ENCODE measurements around the gene RNASE1. TPM values are rescaled to one million over a fixed set of nuclear protein-coding genes. Genes with fewer than 3 reads are reported as not detected.
"Not testable (repeated sequence)": the region's sequence is repeated elsewhere in the genome, so short reads cannot be mapped to it uniquely, and the experiment has no call there.

RNASE1 gene
- total RNA-seq, 1 donor from 2014 or later, result not detected

- no peaks in the 10 kb centered on the region for H3K27me3 ChIP-seq
- no peak overlapping the region for H3K4me3 ChIP-seq
- no peak overlapping the region for H2AFZ ChIP-seq (replicated peaks)
- no peak overlapping the region for H3K27ac ChIP-seq
- Mint-ChIP-seq H3K27ac (no peak overlapping the region), H3K4me3 (no peak overlapping the region), H3K36me3 (no peaks in the 10 kb centered on the region), H3K27me3 (ENCODE audit: insufficient read depth, low read depth) (no peaks in the 10 kb centered on the region), H3K4me1 (no peaks in the 10 kb centered on the region), H3K9me3 (no peaks in the 10 kb centered on the region)
- no peak overlapping the region for H3K4me2 ChIP-seq
- DNase-seq (ENCODE audit: low spot score), result no peak
- no peaks in the 10 kb centered on the region for H3K4me1 ChIP-seq
- no peaks in the 10 kb centered on the region for H3K9me3 ChIP-seq (ENCODE audit: low read depth)
- H4K20me1 ChIP-seq (ENCODE audit: low read depth), result no peaks in the 10 kb centered on the region
- H3K9ac ChIP-seq, result no peak overlapping the region
- no peaks in the 10 kb centered on the region for H3K79me2 ChIP-seq (ENCODE audit: low read depth)
- TF ChIP-seq EZH2phosphoT487 (IDR thresholded peaks at IDR 0.05) (no peak), EZH2 (IDR thresholded peaks at IDR 0.05) (no peak)
- TF ChIP-seq, protein P1, sequence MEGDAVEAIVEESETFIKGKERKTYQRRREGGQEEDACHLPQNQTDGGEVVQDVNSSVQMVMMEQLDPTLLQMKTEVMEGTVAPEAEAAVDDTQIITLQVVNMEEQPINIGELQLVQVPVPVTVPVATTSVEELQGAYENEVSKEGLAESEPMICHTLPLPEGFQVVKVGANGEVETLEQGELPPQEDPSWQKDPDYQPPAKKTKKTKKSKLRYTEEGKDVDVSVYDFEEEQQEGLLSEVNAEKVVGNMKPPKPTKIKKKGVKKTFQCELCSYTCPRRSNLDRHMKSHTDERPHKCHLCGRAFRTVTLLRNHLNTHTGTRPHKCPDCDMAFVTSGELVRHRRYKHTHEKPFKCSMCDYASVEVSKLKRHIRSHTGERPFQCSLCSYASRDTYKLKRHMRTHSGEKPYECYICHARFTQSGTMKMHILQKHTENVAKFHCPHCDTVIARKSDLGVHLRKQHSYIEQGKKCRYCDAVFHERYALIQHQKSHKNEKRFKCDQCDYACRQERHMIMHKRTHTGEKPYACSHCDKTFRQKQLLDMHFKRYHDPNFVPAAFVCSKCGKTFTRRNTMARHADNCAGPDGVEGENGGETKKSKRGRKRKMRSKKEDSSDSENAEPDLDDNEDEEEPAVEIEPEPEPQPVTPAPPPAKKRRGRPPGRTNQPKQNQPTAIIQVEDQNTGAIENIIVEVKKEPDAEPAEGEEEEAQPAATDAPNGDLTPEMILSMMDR (IDR thresholded peaks at IDR 0.05), result no peak
- H3F3A ChIP-seq (ENCODE audit: low read depth), result no peaks in the 10 kb centered on the region
- no peaks in the 10 kb centered on the region for H3K36me3 ChIP-seq
Measured at GRCh38 chr14:20834899-20835298, 32.3 kb upstream of the RNASE1 start.

DNA sequence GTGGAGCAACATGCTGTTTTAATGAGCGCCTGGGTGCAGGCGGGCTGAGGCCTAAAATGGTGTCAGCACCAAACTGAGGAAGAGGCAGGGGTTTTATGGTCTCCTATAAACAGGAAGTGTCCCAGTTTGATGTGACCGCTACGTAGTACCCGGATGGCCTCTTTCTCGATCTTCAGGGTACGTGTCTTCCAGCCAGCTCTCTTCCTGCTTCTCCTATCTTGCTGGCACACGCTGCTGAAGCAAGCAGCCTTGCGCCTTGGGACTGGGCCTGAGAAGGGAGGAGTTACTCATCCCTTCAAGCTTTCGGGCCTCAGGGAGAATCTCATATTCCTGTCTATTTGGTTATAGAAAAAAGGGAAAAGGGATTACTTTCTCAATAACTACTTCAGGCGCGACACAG lies 28.2 kb upstream of the RNASE1 start:
- Histone ChIP-seq H2AFZ (replicated peaks) (no peak overlapping the region), H3K9ac (no peak overlapping the region), H4K20me1 (ENCODE audit: low read depth) (no peaks in the 10 kb centered on the region), H3K36me3 (no peaks in the 10 kb centered on the region), H3K4me1 (peaks cover 12% of the 10 kb centered on the region), H3F3A (ENCODE audit: low read depth) (peaks cover 8% of the 10 kb centered on the region), H3K4me3 (no peak overlapping the region), H3K27me3 (no peaks in the 10 kb centered on the region), H3K79me2 (ENCODE audit: low read depth) (peaks cover 10% of the 10 kb centered on the region), H3K27ac (no peak overlapping the region), H3K4me2 (no peak overlapping the region), H3K9me3 (ENCODE audit: low read depth) (no peaks in the 10 kb centered on the region)
- no peak for TF ChIP-seq EZH2phosphoT487 (IDR thresholded peaks at IDR 0.05)
- no peak for TF ChIP-seq EZH2 (IDR thresholded peaks at IDR 0.05)
- TF ChIP-seq, protein P1 (IDR thresholded peaks at IDR 0.05), result no peak
- Mint-ChIP-seq H3K27me3 (ENCODE audit: insufficient read depth, low read depth) (no peaks in the 10 kb centered on the region), H3K9me3 (peaks cover 7% of the 10 kb centered on the region), H3K4me1 (no peaks in the 10 kb centered on the region), H3K27ac (no peak overlapping the region), H3K4me3 (no peak overlapping the region), H3K36me3 (peaks cover 2% of the 10 kb centered on the region)
- no peak for DNase-seq (ENCODE audit: low spot score)

GRCh38 chr14:20828024-20828694 lies 25.5 kb upstream of the RNASE1 start:
- not testable (repeated sequence) for H3K27me3 Mint-ChIP-seq (ENCODE audit: insufficient read depth, low read depth); H3K27ac ChIP-seq; H3K36me3 Mint-ChIP-seq; H3F3A ChIP-seq (ENCODE audit: low read depth); H3K4me1 Mint-ChIP-seq; H3K9me3 ChIP-seq (ENCODE audit: low read depth); H3K4me3 Mint-ChIP-seq; H3K36me3 ChIP-seq; H3K27me3 ChIP-seq; H3K27ac Mint-ChIP-seq; H3K9me3 Mint-ChIP-seq; H4K20me1 ChIP-seq (ENCODE audit: low read depth)
- TF ChIP-seq, protein P1 (IDR thresholded peaks at IDR 0.05), result peak; percentile 68
- peak overlapping the region; percentile 49 for H2AFZ ChIP-seq (replicated peaks)
- peaks cover 15% of the 10 kb centered on the region for H3K4me1 ChIP-seq
- H3K4me2 ChIP-seq, result peak overlapping the region; percentile 72
- DNase-seq (ENCODE audit: low spot score), result peak; percentile 92
- peak overlapping the region; percentile 59 for H3K4me3 ChIP-seq
- peak overlapping the region; percentile 42 for H3K9ac ChIP-seq
- peaks cover 12% of the 10 kb centered on the region for H3K79me2 ChIP-seq (ENCODE audit: low read depth)
